22Rv1 (cell line): ENCODE data around the gene OTUD7B.

Experiments used
- CTCF ChIP-seq: fragments of 450-650 bp; IDR thresholded peaks from 2 replicates; pipeline ENCODE4 v1.5.1; 2017; ENCODE audit warnings: mild to moderate bottlenecking
- ZFX ChIP-seq: fragments of 450-650 bp; IDR thresholded peaks from 2 replicates; pipeline ENCODE4 v1.6.1; 2017; ENCODE audit warnings: antibody characterized with exemption, borderline replicate concordance

GRCh38 chr1:150028322-150028721 is 17.8 kb upstream of the OTUD7B start:
- TF ChIP-seq CTCF (no peak), ZFX (no peak)
